GM21423 (cell line): ENCODE data around the gene PGLYRP4.
"Not testable (repeated sequence)": the region's sequence is repeated elsewhere in the genome, so short reads cannot be mapped to it uniquely, and the experiment has no call there.

Experiments used
- ATAC-seq: cut with Tn5 transposase; IDR thresholded peaks from one replicate; pipeline ENCODE4 v1.9.1; 2021; ENCODE audit warnings: mild to moderate bottlenecking, moderate library complexity; ENCODE audit not compliant: unreplicated experiment

The PGLYRP4 gene

DNA sequence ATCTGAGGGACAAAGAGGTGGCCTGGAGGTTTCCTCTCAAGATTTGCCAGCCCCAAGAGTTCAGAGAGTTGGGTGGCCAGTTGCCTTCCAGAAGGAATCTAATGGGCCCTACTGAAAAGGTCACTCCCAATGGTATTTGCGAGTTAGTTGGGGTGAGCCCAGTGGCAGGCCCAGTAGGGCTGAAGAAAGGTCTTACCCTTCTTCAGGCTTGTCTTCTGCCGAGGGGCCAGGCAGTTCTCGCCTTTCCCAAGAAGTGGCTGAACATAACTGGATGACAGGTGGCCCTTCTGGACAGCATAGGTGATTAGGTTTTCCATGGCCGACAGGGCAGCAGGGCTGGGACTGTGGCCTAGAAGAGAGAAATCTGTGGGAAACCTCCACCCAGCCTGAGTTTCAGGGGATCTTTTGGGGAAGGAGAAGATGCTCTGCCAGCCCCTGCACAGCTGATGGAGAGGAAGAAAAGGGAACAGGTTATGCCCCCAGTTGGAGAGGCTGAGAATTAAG, 7.2 kb downstream of the PGLYRP4 start:
- no peak for ATAC-seq

GRCh38 chr1:153340356-153340755, 8.3 kb downstream of the PGLYRP4 start:
- ATAC-seq = no peak

DNA sequence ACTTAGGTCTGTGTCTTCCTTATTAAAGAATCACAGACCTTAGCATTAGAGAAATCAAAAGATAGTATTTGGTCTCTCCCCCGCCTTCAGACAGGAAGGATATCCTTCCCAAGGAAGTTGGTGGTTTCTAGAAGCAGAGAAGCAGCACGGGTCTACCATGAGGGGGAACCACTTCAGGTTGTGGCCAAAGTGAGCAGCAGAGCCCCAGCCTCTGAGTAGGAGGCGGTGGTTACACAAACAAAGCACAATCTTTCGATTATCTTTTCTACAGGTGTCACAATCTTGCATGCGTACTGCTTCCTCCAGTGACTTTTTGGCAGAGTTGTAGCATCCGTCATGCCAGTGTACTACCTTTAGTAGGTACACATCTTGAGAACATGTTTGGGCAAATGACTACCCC, 8.8 kb downstream of the PGLYRP4 start:
- no peak for ATAC-seq

DNA sequence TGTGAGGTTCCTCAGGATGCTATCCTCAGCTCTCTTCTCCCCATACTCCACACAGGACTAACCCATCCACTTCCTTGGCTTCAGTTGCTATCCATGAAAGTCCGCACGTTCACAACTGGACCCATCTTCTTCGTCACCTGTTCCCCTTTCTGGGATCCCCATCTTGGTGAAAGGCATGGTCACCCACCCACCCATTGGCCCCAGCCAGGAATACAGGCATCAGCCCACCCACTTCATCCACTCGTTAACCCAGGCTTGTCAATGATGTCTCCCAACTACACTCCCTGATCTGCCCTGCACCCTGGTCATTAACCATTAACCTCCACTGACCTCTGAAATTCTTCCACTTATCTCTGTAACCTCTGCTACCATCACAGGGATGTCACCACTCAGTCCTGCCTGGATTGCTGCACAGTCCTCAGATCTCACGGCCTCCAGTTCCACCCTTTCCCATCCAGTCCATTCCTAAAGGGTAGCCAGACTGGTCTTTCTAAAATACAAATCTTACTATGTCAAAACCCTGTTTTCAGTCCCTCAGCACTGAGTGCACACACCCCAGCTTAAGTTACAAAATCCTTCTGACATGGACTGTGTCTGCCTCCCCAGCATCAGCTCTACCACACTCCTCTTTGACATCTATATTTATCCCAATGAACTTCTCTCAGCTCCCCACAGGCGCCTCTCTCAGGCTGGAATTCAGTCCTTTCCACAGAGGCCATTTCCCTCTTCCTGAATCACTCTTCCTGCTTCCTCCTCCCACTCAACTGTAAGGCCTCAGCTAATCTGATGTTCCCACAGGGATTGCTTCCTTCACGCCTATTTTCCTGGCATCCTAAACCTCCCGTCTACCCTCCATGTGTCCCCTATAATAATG, 10.4 kb downstream of the PGLYRP4 start:
- no peak for ATAC-seq

DNA sequence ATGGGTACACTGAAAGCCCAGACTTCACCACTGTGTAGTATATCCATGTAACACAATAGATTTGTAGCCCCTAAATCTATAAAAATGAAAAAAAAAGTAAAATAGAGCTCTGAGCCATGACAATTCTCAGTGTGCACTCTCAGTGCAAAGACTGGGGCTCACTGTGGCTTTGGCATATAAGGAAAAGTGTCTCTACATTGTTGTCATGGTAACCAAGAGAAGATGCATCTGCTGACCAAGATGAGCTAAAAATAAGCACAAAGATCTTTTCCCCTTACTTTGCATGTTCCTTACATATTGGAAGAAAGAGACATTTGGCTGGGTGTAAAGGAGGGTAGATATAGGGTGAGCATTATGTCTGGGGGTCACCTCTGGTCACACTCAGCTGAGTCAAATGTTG, 12.0 kb downstream of the PGLYRP4 start:
- ATAC-seq = no peak

DNA sequence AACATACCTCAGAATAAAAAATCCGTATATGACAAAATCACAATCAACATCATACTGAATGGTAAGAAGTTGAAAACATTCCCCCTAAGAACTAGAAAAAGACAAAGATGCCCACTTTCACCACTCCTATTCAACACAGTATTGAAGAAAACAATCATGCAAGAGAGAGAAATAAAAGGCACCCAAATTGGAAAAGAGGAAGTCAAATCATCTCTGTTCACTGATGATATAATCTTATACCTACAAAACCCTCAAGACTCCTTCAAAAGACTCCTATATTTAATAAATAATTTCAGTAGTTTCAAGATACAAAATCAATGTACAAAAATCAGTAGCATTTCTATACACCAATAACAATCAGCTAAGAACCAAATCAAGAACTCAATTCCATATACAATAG, 14.7 kb downstream of the PGLYRP4 start:
- ATAC-seq = no peak

DNA sequence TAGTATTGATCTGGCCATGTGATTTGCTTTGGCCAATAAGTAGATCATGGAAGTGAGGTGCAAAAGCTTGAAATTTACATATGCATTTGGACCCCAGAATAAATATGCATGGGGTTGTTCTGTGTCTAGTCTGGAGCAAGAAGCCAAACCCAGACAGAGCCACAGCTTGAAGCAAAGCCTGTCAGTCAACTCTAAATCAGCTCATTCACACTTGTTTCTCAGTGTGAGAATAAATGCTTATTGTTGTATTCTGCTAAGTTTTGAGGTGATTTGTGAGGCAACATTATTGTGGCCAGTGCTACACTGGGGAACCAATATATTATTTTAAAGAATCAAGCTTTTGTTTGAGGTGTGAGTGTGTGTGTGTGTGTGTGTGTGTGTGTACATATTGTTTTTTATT, 23.7 kb downstream of the PGLYRP4 start:
- no peak for ATAC-seq

DNA sequence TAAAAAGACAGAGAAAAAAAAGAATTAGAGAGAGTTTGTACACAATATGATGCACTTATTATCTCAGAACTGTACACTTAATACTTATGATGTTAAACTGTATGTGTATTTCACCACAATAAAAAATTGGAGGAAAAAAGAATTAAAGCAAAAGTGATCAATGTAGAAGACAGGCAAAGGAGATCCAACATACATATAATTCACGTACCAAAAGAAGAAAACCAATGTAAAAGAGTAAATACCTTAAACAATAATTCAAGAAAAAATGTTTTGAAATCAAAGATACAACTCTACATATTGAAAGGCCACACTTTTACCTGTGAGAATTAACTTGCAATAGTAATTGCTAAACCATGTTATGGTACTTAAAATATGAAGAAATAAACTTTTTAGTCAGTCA, 26.1 kb downstream of the PGLYRP4 start:
- ATAC-seq = no peak

DNA sequence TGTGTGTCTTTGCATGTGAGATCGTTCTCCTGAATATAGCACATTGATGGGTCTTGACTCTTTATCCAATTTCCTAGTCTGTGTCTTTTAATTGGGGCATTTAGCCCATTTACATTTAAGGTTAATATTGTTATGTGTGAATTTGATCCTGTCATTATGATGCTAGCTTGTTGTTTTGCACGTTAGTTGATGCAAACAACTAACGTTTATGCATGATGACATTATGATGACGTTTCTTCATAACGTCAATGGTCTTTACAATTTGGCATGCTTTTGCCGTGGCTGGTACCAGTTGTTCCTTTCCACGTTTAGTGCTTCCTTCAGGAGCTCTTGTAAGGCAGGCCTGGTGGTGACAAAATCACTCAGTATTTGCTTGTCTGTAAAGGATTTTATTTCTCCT, 30.5 kb downstream of the PGLYRP4 start:
- ATAC-seq = not testable (repeated sequence)

GRCh38 chr1:153316013-153316412, 32.6 kb downstream of the PGLYRP4 start:
- not testable (repeated sequence) for ATAC-seq

DNA sequence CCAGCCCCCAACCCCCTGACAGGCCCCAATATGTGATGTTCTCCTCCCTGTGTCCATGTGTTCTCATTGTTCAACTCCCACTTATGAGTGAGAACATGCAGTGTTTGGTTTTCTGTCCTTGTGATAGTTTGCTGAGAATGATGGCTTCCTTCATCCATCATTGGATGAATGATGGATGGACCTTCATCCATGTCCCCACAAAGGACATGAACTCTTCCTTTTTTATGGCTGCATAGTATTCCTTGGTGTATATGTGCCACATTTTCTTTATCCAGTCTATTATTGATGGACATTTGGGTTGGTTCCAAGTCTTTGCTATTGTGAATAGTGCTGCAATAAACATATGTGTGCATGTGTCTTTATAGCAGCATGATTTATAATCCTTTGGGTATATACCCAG, 34.3 kb downstream of the PGLYRP4 start:
- ATAC-seq = not testable (repeated sequence)

GRCh38 chr1:153313288-153313687, 35.4 kb downstream of the PGLYRP4 start:
- no peak for ATAC-seq

DNA sequence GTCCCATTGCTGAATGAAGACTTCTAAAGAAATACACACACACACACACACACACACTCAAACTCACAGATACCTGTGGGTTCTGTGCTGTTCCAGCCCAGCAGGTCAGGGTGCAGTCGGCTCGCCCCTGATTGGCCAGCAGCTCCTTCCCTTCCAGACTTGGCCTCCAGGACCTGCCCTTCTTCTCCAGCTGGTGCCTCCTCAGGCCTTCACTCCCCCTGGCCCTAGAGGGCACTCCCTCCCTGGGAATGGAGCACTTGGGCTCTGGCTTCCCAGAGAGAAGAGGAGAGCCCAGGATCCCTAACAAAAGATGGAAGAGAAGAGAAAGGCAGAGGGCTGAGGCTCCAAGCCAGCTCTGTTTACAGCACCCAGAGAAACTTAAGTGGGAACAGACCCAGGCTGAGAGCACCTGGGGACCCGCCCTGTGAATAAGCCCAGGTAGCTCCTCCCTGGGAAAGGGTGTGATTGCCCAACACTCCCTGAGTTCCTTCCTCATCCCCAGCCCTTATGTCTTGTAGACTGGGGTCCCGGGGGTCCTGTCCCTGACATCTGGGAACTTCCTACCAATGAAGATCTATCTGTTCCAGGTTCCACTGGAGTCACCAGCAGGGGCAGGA, 36.0 kb downstream of the PGLYRP4 start, which contains the start of gene PGLYRP3:
Gene PGLYRP3 (minus strand): TSS at position 383 of the 617 bp plus-strand sequence. CDS start 2,287 bp downstream, outside the sequence.
- no peak for ATAC-seq

DNA sequence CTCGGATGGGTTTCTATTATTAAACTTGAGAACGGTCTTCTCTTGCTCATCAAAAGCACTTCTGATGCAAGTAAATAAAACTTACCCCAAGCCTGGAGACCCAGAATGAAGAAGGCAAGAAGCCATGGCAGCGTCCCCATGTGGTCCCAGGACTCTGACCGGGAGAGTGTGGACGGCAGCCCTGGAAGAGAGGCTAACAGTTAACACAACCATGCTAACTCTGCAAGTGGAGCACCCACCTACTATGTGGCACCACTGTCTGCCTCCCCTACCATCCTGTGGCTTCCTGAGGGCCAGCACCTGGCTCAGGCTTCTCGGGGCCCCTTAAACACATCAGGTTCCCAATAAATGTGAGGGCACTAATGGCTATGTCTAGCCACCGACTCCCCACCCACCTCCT, 38.1 kb downstream of the PGLYRP4 start:
- ATAC-seq = no peak

DNA sequence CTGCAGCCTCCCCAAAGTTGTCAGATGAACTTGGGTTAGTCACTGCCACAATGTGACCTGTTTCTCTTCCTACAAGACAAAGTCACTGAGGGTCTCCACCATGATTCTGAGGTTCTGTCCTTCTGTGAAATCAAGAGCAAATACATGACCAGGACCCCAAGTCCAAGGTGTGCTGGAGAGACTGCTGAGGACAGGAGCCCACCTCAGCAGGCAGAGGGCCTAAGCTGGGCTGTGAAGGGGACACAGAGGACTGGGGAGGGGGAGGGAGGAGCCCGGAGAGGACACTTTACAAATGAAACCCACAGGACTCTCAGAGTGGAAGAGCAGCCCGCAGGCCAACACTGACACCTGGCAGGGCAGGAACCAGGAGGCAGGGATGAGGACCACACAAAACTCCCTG, 39.2 kb downstream of the PGLYRP4 start:
- no peak for ATAC-seq

GRCh38 chr1:153308540-153308939, 40.1 kb downstream of the PGLYRP4 start:
- ATAC-seq = no peak

DNA sequence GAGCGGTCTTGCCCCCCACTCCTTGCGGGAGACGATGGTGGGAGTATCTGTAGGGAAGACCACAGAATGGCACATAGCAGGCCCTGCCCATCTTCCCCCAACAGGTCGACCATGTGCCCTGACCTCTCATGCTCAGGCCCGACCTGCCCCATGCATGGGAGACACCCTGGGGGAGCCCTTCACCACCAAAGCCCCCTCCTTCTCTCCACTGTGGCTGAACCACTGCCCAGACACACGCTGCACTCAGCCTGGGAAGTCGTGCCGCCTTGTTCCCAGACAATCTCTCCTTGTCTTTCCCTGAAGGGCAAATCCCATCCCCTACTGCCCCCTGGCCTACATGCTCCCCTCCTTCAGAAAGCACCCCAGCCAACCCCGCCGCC, 41.4 kb downstream of the PGLYRP4 start:
- no peak for ATAC-seq

GRCh38 chr1:153306303-153307220, 42.1 kb downstream of the PGLYRP4 start:
- ATAC-seq = no peak

DNA sequence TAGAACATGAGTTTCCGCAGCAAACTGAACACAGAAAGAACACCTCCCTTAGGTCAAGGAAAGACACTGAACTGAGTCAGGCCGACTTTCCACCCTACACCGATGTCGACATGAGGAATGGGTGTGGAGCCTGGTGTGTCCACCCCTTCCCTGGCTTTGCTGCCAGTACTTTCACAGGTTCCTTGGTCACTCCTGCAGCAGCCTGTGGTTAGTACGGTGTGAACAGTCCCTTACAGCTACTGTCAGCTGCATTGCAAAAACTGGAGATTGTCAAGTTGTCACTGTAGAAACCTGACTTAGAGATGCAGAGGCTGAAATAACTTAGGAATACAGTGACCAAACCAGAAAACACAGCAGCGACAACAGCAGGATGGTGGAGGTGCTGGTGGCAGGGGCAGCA, 43.0 kb downstream of the PGLYRP4 start:
- no peak for ATAC-seq

- ATAC-seq = no peak
Measured at GRCh38 chr1:153302308-153302707, 46.3 kb downstream of the PGLYRP4 start.

DNA sequence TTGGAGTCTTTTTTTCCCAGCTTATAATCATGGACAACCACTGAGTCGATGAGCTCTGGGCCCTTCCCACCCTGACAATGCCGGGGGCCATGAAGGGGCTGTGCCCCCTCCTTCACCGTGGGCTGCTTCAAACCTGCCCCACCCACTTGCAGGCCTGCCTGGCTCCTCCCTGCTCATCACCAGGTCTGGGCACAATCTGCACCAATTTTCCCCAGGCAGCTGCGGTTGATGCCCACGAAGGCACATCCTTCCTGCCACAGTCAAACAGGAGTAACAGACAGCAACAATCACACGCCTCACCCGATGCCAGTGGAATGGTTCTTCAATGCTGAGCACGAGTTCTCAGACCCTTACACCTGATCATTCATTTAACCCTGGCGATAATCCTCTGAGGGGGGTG, 54.8 kb downstream of the PGLYRP4 start:
- ATAC-seq = no peak
